Dermis blood vessel endothelial cell (primary cell): ENCODE results near the gene B4GALT5. TPM values are rescaled to one million over a fixed set of nuclear protein-coding genes. Genes with fewer than 3 reads are reported as not detected.

Source experiments
- DNase-seq: peaks from one replicate; pipeline ENCODE4 v3.0.0; 2010
- total RNA-seq: library from RNA; depleted of rRNA; stranded (reverse); fragments of >200 nt; gene quantifications from 2 replicates; pipeline ENCODE4 v1.2.3, GENCODE V29; 2014

Gene B4GALT5
- total RNA-seq, 1 donor from 2014 or later, result 63.3 TPM

DNA sequence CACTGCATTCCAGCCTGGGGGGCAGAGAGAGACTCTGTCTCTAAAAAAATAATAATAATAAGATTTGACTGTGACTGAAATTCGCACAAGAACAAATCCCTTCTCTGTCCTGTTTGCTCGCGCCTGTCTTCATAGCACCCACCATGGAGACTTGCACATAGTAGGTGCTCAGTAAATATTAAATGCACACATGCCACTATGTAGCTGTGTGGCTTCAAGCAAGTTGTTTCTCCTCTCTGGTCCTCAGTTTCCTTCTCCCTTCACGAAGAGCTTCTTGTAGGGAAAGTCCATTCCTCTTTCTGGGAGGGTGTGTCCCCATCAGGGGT is 130.4 kb downstream of the B4GALT5 start:
- no peak for DNase-seq

Other genes with a start within 250 kb of the B4GALT5 start
- gene KCNB1, start 231.2 kb downstream of the B4GALT5 start, total RNA-seq, result under 0.01 TPM in 1 of 2 replicates, not detected in the other
- gene PTGIS, start 145.7 kb downstream of the B4GALT5 start, total RNA-seq, result 1.9 and 2.0 TPM in 2 replicates
- gene SLC9A8, start 99.0 kb upstream of the B4GALT5 start, total RNA-seq, result 6.6 and 8.4 TPM in 2 replicates
- gene SPATA2, start 201.7 kb upstream of the B4GALT5 start, total RNA-seq, result 1.2 and 2.4 TPM in 2 replicates
- gene RNF114, start 222.5 kb upstream of the B4GALT5 start, total RNA-seq, result 69.4 and 169 TPM in 2 replicates